Measurements from ENCODE around the gene TFB1M.

DNA sequence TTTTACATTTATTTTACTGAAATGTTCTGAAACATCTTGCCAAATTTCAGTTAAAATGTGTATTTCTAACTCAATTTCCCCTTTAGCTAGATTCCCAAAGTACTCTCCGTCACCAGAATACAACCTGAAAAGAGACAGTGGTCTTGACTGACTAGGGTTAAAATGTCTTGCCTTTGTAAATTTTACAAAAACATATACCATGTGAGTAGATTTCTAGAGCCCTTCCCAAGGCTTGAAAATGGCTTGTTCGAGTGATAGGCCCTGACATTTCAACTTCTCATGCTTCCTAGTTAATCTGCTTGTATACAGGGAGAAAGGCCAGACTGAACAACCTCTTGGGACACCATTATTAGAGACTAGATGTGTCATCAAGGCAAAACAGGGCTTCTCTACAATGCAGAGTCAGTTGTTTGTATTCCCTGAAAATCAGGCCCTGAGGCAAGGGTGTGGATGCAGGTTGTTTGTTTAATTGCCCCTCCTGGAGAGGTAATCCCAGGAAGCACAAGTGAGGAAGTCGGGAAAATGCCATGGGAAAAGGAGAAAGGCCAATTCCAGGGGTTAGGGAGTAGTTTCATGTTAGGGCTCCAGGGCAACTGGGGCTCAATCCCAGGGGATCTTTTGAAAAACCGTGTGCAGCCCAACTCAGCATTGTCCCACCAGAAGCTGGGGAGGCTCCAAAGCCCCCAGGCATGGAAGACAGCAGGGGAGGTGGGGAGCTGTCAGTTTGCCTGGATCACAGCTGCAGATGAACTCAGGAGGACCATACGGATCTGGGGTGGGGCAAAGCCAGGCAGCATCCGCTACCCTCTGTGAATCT lies 11.6 kb upstream of the TFB1M start:
- no peak for TF ChIP-seq POLR2A (IDR thresholded peaks at IDR 0.05)
- TF ChIP-seq, protein P1, sequence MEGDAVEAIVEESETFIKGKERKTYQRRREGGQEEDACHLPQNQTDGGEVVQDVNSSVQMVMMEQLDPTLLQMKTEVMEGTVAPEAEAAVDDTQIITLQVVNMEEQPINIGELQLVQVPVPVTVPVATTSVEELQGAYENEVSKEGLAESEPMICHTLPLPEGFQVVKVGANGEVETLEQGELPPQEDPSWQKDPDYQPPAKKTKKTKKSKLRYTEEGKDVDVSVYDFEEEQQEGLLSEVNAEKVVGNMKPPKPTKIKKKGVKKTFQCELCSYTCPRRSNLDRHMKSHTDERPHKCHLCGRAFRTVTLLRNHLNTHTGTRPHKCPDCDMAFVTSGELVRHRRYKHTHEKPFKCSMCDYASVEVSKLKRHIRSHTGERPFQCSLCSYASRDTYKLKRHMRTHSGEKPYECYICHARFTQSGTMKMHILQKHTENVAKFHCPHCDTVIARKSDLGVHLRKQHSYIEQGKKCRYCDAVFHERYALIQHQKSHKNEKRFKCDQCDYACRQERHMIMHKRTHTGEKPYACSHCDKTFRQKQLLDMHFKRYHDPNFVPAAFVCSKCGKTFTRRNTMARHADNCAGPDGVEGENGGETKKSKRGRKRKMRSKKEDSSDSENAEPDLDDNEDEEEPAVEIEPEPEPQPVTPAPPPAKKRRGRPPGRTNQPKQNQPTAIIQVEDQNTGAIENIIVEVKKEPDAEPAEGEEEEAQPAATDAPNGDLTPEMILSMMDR (IDR thresholded peaks at IDR 0.05) = no peak

Measured in transverse colon (tissue), 3 donors.